ENCODE data around the gene GBX1. TPM values are rescaled to one million over a fixed set of nuclear protein-coding genes. Genes with fewer than 3 reads are reported as not detected.

Gene GBX1
- polyA plus RNA-seq, 2 of the 4 experiments (the other 2 are of a cell fraction): not detected

GRCh38 chr7:151118108-151119054 is 49.1 kb downstream of the GBX1 start:
- ChIA-PET CTCF (interaction anchor here (0.9 to 2.8 kb wide), 8 partner anchors 11 to 220 kb away, joined by 3 to 15 read pairs (median 4); no protein-coding TSS in a partner anchor), POLR2A (no interaction called here)
- WGBS (ENCODE audit: missing lambda C conversion rate): 95% methylated on average over 35 of the region's 38 CpGs
- Histone ChIP-seq H3K4me1 (peaks cover 22% of the 10 kb centered on the region), H3K4me3 (no peak overlapping the region), H3K9me3 (no peaks in the 10 kb centered on the region), H3K27ac (no peak overlapping the region), H3K4me2 (no peak overlapping the region)
- ATAC-seq (no peak), FAIRE-seq (no peak), DNase-seq (ENCODE audit: low read depth in 1 of 2, low spot score in 1 of 2) (no peak)
- no peak for TF ChIP-seq MAFK (IDR thresholded peaks at IDR 0.05; ENCODE audit: partially characterized antibody)
- no peak for TF ChIP-seq NR3C1 (IDR thresholded peaks at IDR 0.05)
- no peak for TF ChIP-seq RFX5 (IDR thresholded peaks at IDR 0.05)
- TF ChIP-seq TFCP2L1 (CRISPR knock-in tag; IDR thresholded peaks at IDR 0.05): no peak
- TF ChIP-seq ZNF302 (CRISPR knock-in tag; IDR thresholded peaks at IDR 0.05): no peak
- no peak for TF ChIP-seq NPAS2 (CRISPR knock-in tag; IDR thresholded peaks at IDR 0.05; ENCODE audit: borderline replicate concordance)
- no peak for TF ChIP-seq POLR2A (IDR thresholded peaks at IDR 0.05; ENCODE audit: low read length)
- TF ChIP-seq SREBF2 (IDR thresholded peaks at IDR 0.05): no peak
- no peak for TF ChIP-seq JUN (IDR thresholded peaks at IDR 0.05)
- TF ChIP-seq CBX8 (IDR thresholded peaks at IDR 0.05): no peak
- TF ChIP-seq HES2 (IDR thresholded peaks at IDR 0.05): no peak
- no peak for TF ChIP-seq KDM5A (IDR thresholded peaks at IDR 0.05)
- TF ChIP-seq ESRRA (IDR thresholded peaks at IDR 0.05; ENCODE audit: borderline replicate concordance, low read length): no peak
- no peak for TF ChIP-seq JUNB (IDR thresholded peaks at IDR 0.05)
- no peak for TF ChIP-seq RARB (CRISPR knock-in tag; IDR thresholded peaks at IDR 0.05)
- no peak for TF ChIP-seq CHD2 (IDR thresholded peaks at IDR 0.05; ENCODE audit: low read length, partially characterized antibody)
- TF ChIP-seq, protein P1, sequence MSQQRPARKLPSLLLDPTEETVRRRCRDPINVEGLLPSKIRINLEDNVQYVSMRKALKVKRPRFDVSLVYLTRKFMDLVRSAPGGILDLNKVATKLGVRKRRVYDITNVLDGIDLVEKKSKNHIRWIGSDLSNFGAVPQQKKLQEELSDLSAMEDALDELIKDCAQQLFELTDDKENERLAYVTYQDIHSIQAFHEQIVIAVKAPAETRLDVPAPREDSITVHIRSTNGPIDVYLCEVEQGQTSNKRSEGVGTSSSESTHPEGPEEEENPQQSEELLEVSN (IDR thresholded peaks at IDR 0.05; ENCODE audit: borderline replicate concordance, low read depth): no peak
- no peak for TF ChIP-seq ZC3H11A (IDR thresholded peaks at IDR 0.05)
- TF ChIP-seq, protein P2, sequence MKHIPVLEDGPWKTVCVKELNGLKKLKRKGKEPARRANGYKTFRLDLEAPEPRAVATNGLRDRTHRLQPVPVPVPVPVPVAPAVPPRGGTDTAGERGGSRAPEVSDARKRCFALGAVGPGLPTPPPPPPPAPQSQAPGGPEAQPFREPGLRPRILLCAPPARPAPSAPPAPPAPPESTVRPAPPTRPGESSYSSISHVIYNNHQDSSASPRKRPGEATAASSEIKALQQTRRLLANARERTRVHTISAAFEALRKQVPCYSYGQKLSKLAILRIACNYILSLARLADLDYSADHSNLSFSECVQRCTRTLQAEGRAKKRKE (CRISPR knock-in tag; IDR thresholded peaks at IDR 0.05; ENCODE audit: low read depth): no peak

DNA sequence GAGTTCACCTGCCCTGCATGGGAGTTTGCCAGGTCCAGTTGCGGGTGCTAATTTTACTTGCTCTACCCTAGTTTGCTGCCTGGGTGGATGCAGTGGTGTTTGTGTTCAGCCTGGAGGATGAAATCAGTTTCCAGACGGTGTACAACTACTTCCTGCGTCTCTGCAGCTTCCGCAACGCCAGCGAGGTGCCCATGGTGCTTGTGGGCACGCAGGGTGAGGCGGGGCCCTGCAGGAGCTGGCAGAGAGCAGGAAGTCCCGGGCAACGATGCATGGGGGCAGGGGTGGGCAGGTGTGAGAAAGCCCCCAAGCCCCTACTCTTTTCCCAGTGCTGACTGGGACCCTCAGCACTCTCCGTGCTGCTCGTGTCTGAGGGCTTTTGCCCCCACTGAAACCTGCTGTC is 49.9 kb downstream of the GBX1 start:
- H3K4me2 ChIP-seq: no peak overlapping the region
- CTCF ChIA-PET: interaction anchor here (0.9 to 1.7 kb wide), 6 partner anchors 10 to 219 kb away, joined by 3 to 5 read pairs (median 4); no protein-coding TSS in a partner anchor

More for the DNA sequence above, 49.9 kb downstream of the GBX1 start:
- DNase-seq (ENCODE audit: low read depth in 1 of 2, low spot score in 1 of 2) (no peak), ATAC-seq (no peak), FAIRE-seq (no peak)
- Histone ChIP-seq H3K27ac (no peak overlapping the region), H3K4me1 (peaks cover 30% of the 10 kb centered on the region), H3K9me3 (no peaks in the 10 kb centered on the region), H3K4me3 (no peak overlapping the region)
- POLR2A ChIA-PET: interaction anchor here (0.6 kb wide), 1 partner anchor 70 kb away, joined by 3 read pairs; no protein-coding TSS in a partner anchor
- WGBS (ENCODE audit: missing lambda C conversion rate): 80% methylated on average over 11 of the region's 12 CpGs
- TF ChIP-seq HOXB13 (CRISPR knock-in tag; IDR thresholded peaks at IDR 0.05; ENCODE audit: low read depth) (no peak), BCL3 (IDR thresholded peaks at IDR 0.05) (no peak), SMC3 (IDR thresholded peaks at IDR 0.05) (no peak)
- TF ChIP-seq, protein P2 (CRISPR knock-in tag; IDR thresholded peaks at IDR 0.05; ENCODE audit: low read depth): no peak
